ENCODE results near the gene UMODL1.

DNA sequence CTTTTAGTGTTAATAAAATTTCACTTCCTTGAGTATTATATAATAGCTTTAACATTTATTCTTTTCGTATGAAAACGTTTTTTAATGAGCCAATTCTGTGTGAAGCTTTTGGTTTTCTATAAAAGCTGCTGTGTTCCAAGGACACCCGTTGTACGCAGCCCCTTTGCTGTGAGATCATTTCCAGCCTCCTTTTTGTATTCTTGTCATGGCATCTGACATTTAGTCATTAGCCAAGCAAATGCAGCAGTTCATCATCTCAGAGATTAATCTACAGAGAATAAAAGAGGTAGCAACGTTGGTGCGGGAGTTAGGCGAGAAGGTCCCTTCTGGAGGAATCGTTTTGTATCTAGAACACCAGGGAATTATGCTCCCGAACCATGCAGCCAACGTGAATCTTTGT, 1.3 kb upstream of the UMODL1 start:
- TF ChIP-seq, protein P1, sequence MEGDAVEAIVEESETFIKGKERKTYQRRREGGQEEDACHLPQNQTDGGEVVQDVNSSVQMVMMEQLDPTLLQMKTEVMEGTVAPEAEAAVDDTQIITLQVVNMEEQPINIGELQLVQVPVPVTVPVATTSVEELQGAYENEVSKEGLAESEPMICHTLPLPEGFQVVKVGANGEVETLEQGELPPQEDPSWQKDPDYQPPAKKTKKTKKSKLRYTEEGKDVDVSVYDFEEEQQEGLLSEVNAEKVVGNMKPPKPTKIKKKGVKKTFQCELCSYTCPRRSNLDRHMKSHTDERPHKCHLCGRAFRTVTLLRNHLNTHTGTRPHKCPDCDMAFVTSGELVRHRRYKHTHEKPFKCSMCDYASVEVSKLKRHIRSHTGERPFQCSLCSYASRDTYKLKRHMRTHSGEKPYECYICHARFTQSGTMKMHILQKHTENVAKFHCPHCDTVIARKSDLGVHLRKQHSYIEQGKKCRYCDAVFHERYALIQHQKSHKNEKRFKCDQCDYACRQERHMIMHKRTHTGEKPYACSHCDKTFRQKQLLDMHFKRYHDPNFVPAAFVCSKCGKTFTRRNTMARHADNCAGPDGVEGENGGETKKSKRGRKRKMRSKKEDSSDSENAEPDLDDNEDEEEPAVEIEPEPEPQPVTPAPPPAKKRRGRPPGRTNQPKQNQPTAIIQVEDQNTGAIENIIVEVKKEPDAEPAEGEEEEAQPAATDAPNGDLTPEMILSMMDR (IDR thresholded peaks at IDR 0.05; ENCODE audit: low read depth, low read length) = no peak
- TF ChIP-seq MYC (IDR thresholded peaks at IDR 0.05; ENCODE audit: low read depth, low read length) = no peak

Data from NB4 (cell line).